Lower leg skin (tissue), 4 donors: ENCODE measurements around the gene CD79A. TPM values are rescaled to one million over a fixed set of nuclear protein-coding genes. Genes with fewer than 3 reads are reported as not detected.

Experiments used
- DNase-seq, 2 donors: peaks; one replicate each; pipeline ENCODE4 v3.0.0-alpha.2; 2019; ENCODE audit warnings: low spot score in 2 of 2
- H3K4me3 ChIP-seq: fragments of 200-600 bp; sonication (generic); 2 replicates; pipeline ENCODE4 v1.5.1; 2017; ENCODE audit warnings: mild to moderate bottlenecking, low read depth; ENCODE audit not compliant: poor library complexity, severe bottlenecking
- POLR2A ChIP-seq, 2 donors: fragments of 450-650 bp; IDR thresholded peaks; one replicate each; pipeline ENCODE4 v1.6.1; 2016 to 2017; ENCODE audit warnings: antibody characterized with exemption in 2 of 2, mild to moderate bottlenecking in 1 of 2, moderate library complexity in 1 of 2
- WGBS, 2 donors: methylation state at CpG; one replicate each; pipeline ENCODE4 v1.1.5; 2018; 5-methylcytosine and 5-hydroxymethylcytosine counted together
- intact Hi-C: fragments of 100-400 bp; cut with DNase I; formaldehyde crosslinking; loops from one replicate; pipeline ENCODE4 v1.15.0; 2023; ENCODE audit warnings: low total_unique reads
- total RNA-seq, 4 donors: library from RNA; depleted of rRNA; stranded (reverse); fragments of >200 nt; gene quantifications; one replicate each; pipeline ENCODE4 v1.1.0, GENCODE V29; 2016
- TF ChIP-seq, protein P1 (sequence below), 3 donors: fragments of 450-650 bp; IDR thresholded peaks; one replicate each; pipeline ENCODE4 v1.5.1; 2016; ENCODE audit warnings: antibody characterized with exemption in 3 of 3, mild to moderate bottlenecking in 3 of 3, moderate library complexity in 2 of 3

Gene CD79A
- total RNA-seq, 4 donors from 2014 or later: 0.81 TPM; not detected in 3

- H3K4me3 ChIP-seq: no peak overlapping the region
- 43 to 58% methylated on average over 12 of the region's 12 CpGs for WGBS, 2 donors
- intact Hi-C loops: no loop called here
- TF ChIP-seq, protein P1, sequence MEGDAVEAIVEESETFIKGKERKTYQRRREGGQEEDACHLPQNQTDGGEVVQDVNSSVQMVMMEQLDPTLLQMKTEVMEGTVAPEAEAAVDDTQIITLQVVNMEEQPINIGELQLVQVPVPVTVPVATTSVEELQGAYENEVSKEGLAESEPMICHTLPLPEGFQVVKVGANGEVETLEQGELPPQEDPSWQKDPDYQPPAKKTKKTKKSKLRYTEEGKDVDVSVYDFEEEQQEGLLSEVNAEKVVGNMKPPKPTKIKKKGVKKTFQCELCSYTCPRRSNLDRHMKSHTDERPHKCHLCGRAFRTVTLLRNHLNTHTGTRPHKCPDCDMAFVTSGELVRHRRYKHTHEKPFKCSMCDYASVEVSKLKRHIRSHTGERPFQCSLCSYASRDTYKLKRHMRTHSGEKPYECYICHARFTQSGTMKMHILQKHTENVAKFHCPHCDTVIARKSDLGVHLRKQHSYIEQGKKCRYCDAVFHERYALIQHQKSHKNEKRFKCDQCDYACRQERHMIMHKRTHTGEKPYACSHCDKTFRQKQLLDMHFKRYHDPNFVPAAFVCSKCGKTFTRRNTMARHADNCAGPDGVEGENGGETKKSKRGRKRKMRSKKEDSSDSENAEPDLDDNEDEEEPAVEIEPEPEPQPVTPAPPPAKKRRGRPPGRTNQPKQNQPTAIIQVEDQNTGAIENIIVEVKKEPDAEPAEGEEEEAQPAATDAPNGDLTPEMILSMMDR (IDR thresholded peaks at IDR 0.05): no peak
- TF ChIP-seq POLR2A (IDR thresholded peaks at IDR 0.05): no peak
- no peak for DNase-seq
Observed at GRCh38 chr19:41910240-41910991, 33.3 kb downstream of the CD79A start.

DNA sequence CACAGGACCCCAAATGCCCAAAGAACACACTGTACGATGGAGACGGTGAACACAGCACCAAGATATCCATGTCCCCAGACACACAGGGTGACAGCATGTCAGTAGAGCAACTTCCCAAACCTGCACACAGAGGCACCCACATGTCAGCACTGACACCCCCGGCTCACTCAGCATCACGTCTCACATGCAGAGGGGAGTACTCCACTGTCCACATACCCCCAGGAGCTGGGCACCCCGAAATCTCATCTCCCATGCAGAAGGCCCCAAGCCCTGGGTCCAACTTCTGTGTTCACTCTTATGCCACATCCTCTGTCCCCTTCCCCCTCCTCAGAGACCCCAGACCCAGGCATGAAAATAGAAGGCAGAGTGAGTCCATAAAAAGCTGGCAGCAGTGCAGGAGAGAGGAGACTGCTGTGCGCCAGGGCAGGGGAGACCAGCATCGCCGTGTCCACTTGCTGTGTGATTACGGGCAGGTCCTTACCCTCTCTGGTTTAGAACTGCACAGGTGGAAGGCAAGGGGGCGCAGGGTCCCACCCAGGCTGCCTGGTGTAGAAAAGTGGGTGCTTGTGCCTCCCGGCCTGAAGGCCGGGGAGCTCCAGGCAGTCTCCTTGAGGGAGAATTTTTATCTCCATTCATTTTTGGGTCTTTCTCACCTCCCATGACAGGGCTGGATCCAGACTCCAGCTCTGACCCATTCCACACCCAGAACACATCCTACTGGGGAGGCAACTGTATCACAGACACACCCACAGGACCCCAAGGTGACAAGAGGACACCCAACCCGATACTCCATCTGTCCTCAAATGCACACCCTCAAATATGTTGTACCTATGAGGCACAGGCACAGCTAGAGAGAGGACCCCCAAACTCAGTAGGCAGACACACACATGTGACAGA, 34.2 kb downstream of the CD79A start:
- WGBS, 2 donors: 51 to 56% methylated on average over 13 of the region's 13 CpGs
- intact Hi-C loops: no loop called here

GRCh38 chr19:41911889-41912731, 35.0 kb downstream of the CD79A start:
- TF ChIP-seq, protein P1 (IDR thresholded peaks at IDR 0.05): no peak
- TF ChIP-seq POLR2A (IDR thresholded peaks at IDR 0.05): no peak
- 9 to 14% methylated on average over 29 of the region's 29 CpGs for WGBS, 2 donors

More for the DNA sequence above, 34.2 kb downstream of the CD79A start:
- no peak for DNase-seq
- TF ChIP-seq POLR2A (IDR thresholded peaks at IDR 0.05): no peak
- TF ChIP-seq, protein P1 (IDR thresholded peaks at IDR 0.05): no peak
- H3K4me3 ChIP-seq: no peak overlapping the region

GRCh38 chr19:41912899-41913537, 35.9 kb downstream of the CD79A start:
- WGBS, 2 donors: 2 to 3% methylated on average over 51 of the region's 51 CpGs
- no peak for TF ChIP-seq POLR2A (IDR thresholded peaks at IDR 0.05)
- TF ChIP-seq, protein P1 (IDR thresholded peaks at IDR 0.05): no peak
- DNase-seq: no peak
- H3K4me3 ChIP-seq: no peak overlapping the region
- intact Hi-C loops: no loop called here

More at GRCh38 chr19:41911889-41912731, 35.0 kb downstream of the CD79A start:
- H3K4me3 ChIP-seq: no peak overlapping the region
- intact Hi-C loops: no loop called here
- no peak for DNase-seq
